ENCODE measurements around the gene CEP95.

The CEP95 gene

GRCh38 chr17:64583038-64583437, 76.3 kb downstream of the CEP95 start:
- DNase-seq (ENCODE audit: extremely low read depth, low read depth), result no peak
- TF ChIP-seq CTCF (IDR thresholded peaks at IDR 0.05; ENCODE audit: low read depth, low read length), result no peak

- no peak for DNase-seq (ENCODE audit: extremely low read depth, low read depth)
- no peak for TF ChIP-seq CTCF (IDR thresholded peaks at IDR 0.05; ENCODE audit: low read depth, low read length)
Observed at GRCh38 chr17:64585146-64585545, 78.4 kb downstream of the CEP95 start.
